BJ (cell line): ENCODE results near the gene GPR157. TPM values are rescaled to one million over a fixed set of nuclear protein-coding genes. Genes with fewer than 3 reads are reported as not detected.

ENCODE experiments used
- CTCF ChIA-PET: fragments of 350-600 bp; formaldehyde crosslinking; extraction: SDS; loops from one replicate; lab custom pipeline; 2021; ENCODE audit warnings: antibody characterized with exemption, inconsistent platforms; lab: Yijun Ruan, JAX
- POLR2A ChIA-PET: fragments of 300-600 bp; sonication (Branson Sonifier 250); formaldehyde crosslinking; extraction: SDS; loops from one replicate; lab custom pipeline; 2021; ENCODE audit warnings: antibody characterized with exemption; lab: Charles Lee
- DNase-seq: peaks from one replicate; pipeline ENCODE4 v3.0.0-alpha.2; 2011; ENCODE audit warnings: low read depth
- H3K27me3 ChIP-seq: 2 replicates; pipeline ENCODE4 v1.6.0; 2011; ENCODE audit warnings: low read length; ENCODE audit not compliant: control insufficient read depth, insufficient read depth
- H3K36me3 ChIP-seq: 2 replicates; pipeline ENCODE4 v1.5.1; 2011; ENCODE audit warnings: low read length; ENCODE audit not compliant: control insufficient read depth, insufficient read depth
- H3K4me3 ChIP-seq: 2 replicates; pipeline ENCODE4 v1.5.1; 2011; ENCODE audit warnings: low read depth, mild to moderate bottlenecking, control low read depth, low read length
- polyA plus RNA-seq: library from polyadenylated mRNA; depleted of rRNA; stranded (reverse); fragments of >200 nt; gene quantifications from 2 replicates; pipeline ENCODE4 v1.2.3, GENCODE V29; 2011
- TF ChIP-seq, protein P1 (sequence below): IDR thresholded peaks from 2 replicates; pipeline ENCODE4 v1.5.1; 2011; ENCODE audit warnings: low read depth, mild to moderate bottlenecking, control low read depth, inconsistent platforms, low read length, moderate library complexity; ENCODE audit not compliant: insufficient read depth

The GPR157 gene
- polyA plus RNA-seq, 1 experiment = 2.5 TPM

- TF ChIP-seq, protein P1, sequence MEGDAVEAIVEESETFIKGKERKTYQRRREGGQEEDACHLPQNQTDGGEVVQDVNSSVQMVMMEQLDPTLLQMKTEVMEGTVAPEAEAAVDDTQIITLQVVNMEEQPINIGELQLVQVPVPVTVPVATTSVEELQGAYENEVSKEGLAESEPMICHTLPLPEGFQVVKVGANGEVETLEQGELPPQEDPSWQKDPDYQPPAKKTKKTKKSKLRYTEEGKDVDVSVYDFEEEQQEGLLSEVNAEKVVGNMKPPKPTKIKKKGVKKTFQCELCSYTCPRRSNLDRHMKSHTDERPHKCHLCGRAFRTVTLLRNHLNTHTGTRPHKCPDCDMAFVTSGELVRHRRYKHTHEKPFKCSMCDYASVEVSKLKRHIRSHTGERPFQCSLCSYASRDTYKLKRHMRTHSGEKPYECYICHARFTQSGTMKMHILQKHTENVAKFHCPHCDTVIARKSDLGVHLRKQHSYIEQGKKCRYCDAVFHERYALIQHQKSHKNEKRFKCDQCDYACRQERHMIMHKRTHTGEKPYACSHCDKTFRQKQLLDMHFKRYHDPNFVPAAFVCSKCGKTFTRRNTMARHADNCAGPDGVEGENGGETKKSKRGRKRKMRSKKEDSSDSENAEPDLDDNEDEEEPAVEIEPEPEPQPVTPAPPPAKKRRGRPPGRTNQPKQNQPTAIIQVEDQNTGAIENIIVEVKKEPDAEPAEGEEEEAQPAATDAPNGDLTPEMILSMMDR = no peak
- no peak for DNase-seq
- ChIA-PET CTCF (no interaction called here), POLR2A (no interaction called here)
- Histone ChIP-seq H3K4me3 (no peak overlapping the region), H3K27me3 (no peaks in the 10 kb centered on the region), H3K36me3 (peaks cover 22% of the 10 kb centered on the region)
These were observed 23.6 kb upstream of the GPR157 start for GRCh38 chr1:9152535-9152934.

GRCh38 chr1:9151328-9151860 lies 22.5 kb upstream of the GPR157 start:
- DNase-seq = no peak
- POLR2A ChIA-PET = interaction anchor here (0.6 kb wide), 1 partner anchor 22 kb away, joined by 3 read pairs; no protein-coding TSS in a partner anchor
- TF ChIP-seq, protein P1 = no peak
- H3K27me3 ChIP-seq = no peaks in the 10 kb centered on the region
- CTCF ChIA-PET = interaction anchor here (0.5 to 2.4 kb wide), 6 partner anchors 10 to 325 kb away, joined by 3 to 10 read pairs (median 4); no protein-coding TSS in a partner anchor
- no peak overlapping the region for H3K4me3 ChIP-seq
- peaks cover 17% of the 10 kb centered on the region for H3K36me3 ChIP-seq

DNA sequence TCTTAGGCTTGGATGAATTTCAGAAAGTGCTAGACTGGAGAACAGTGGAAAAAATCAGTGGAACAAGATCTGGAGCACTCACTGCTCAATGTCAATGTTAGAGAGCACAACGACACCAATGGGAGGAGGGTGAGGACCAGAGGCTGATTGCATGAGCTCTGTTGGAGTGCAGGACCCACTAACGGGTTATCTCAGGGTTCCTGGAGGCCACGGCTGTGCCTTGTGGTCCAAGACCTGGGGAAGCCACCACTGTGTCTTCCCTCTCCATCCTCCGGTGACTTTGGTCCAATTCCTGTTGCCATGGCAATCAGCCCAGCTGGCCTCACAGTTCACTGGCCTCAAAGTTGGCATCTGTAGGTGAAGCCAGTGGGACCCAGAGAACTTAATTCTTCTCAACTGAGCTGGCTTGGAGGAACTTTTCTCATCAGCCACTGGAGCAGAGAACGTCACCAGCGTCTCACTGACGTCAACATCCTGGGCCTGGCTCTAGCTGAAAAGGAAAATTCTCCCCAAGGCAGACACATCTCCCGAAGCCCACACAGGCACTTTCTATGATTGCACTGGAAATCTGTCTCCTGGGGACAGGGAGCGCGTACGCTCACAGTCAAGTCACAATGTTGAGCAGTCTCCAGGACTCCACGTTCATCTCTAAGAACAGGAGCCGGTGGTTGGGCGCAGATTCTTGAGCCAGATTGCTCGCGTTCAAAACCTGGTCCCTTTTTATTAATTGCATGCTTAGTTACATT lies 21.9 kb upstream of the GPR157 start:
- POLR2A ChIA-PET = interaction anchor here (0.6 kb wide), 1 partner anchor 22 kb away, joined by 3 read pairs; no protein-coding TSS in a partner anchor
- peaks cover 17% of the 10 kb centered on the region for H3K36me3 ChIP-seq

GRCh38 chr1:9149837-9150581 lies 21.1 kb upstream of the GPR157 start:
- ChIA-PET POLR2A (no interaction called here), CTCF (interaction anchor here (1.7 to 2.4 kb wide), 3 partner anchors 9 to 31 kb away, joined by 5 to 10 read pairs (median 7); no protein-coding TSS in a partner anchor)
- H3K36me3 ChIP-seq = peaks cover 17% of the 10 kb centered on the region
- no peak for DNase-seq
- H3K27me3 ChIP-seq = no peaks in the 10 kb centered on the region
- H3K4me3 ChIP-seq = no peak overlapping the region
- TF ChIP-seq, protein P1 = no peak

More for the DNA sequence above, 21.9 kb upstream of the GPR157 start:
- Histone ChIP-seq H3K27me3 (no peaks in the 10 kb centered on the region), H3K4me3 (no peak overlapping the region)
- TF ChIP-seq, protein P1 = no peak
- CTCF ChIA-PET = interaction anchor here (1.1 to 2.4 kb wide), 5 partner anchors 9 to 46 kb away, joined by 3 to 10 read pairs (median 5); no protein-coding TSS in a partner anchor
- no peak for DNase-seq

- TF ChIP-seq, protein P1 = no peak
- H3K36me3 ChIP-seq = peaks cover 17% of the 10 kb centered on the region
- ChIA-PET CTCF (interaction anchor here (0.9 to 1.7 kb wide), 3 partner anchors 12 to 75 kb away, joined by 3 to 5 read pairs (median 3); no protein-coding TSS in a partner anchor), POLR2A (no interaction called here)
- H3K4me3 ChIP-seq = no peak overlapping the region
- DNase-seq = no peak
- no peaks in the 10 kb centered on the region for H3K27me3 ChIP-seq
These were observed 20.2 kb upstream of the GPR157 start for GRCh38 chr1:9149151-9149550.
